ENCODE results near the gene PLXNA4.

- no peak for TF ChIP-seq GATA3 (IDR thresholded peaks at IDR 0.05; ENCODE audit: low read depth, low read length)
- TF ChIP-seq GATA2 (IDR thresholded peaks at IDR 0.05; ENCODE audit: low read depth, low read length) = no peak
Observed at GRCh38 chr7:132509643-132510042, 66.6 kb downstream of the PLXNA4 start.

Data from SH-SY5Y (cell line).